Activated naive CD4-positive, alpha-beta T cell treated with anti-CD3 and anti-CD28 coated beads, Interleukin-2, amount 50 U/mL, for 16 hours (primary cell): Measurements from ENCODE around the gene PLA2G6.
"Not testable (repeated sequence)": the region's sequence is repeated elsewhere in the genome, so short reads cannot be mapped to it uniquely, and the experiment has no call there.

Experiments used
- DNase-seq: peaks from one replicate; pipeline ENCODE4 v3.0.0-alpha.2; 2020

PLA2G6 gene

GRCh38 chr22:38187413-38188212 lies 6.0 kb upstream of the PLA2G6 start:
- DNase-seq, result no peak

- DNase-seq, result no peak
Observed at GRCh38 chr22:38186429-38186828, 4.8 kb upstream of the PLA2G6 start.

- DNase-seq, result no peak
Observed at GRCh38 chr22:38184788-38185187, 3.2 kb upstream of the PLA2G6 start.

GRCh38 chr22:38180841-38181452 lies 683 bp downstream of the PLA2G6 start:
- DNase-seq, result no peak

- not testable (repeated sequence) for DNase-seq
Observed at GRCh38 chr22:38178605-38178937, 3.1 kb downstream of the PLA2G6 start.

- DNase-seq, result no peak
Observed at GRCh38 chr22:38177926-38178604, 3.6 kb downstream of the PLA2G6 start.

- not testable (repeated sequence) for DNase-seq
Observed at GRCh38 chr22:38177571-38177925, 4.1 kb downstream of the PLA2G6 start.

- no peak for DNase-seq
Observed at GRCh38 chr22:38177044-38177443, 4.6 kb downstream of the PLA2G6 start.

GRCh38 chr22:38176170-38176741 lies 5.4 kb downstream of the PLA2G6 start:
- DNase-seq, result no peak

- DNase-seq, result no peak
Observed at GRCh38 chr22:38175206-38176118, 6.2 kb downstream of the PLA2G6 start.

GRCh38 chr22:38174626-38175025 lies 7.0 kb downstream of the PLA2G6 start:
- no peak for DNase-seq

GRCh38 chr22:38173641-38173906 lies 8.1 kb downstream of the PLA2G6 start:
- DNase-seq, result no peak

- no peak for DNase-seq
Observed at GRCh38 chr22:38172832-38173640, 8.6 kb downstream of the PLA2G6 start.

GRCh38 chr22:38171927-38172831 lies 9.5 kb downstream of the PLA2G6 start:
- no peak for DNase-seq

- no peak for DNase-seq
Observed at GRCh38 chr22:38170469-38170868, 11.2 kb downstream of the PLA2G6 start.

- DNase-seq, result no peak
Observed at GRCh38 chr22:38169116-38169515, 12.5 kb downstream of the PLA2G6 start.

- no peak for DNase-seq
Observed at GRCh38 chr22:38167988-38168407, 13.6 kb downstream of the PLA2G6 start.

- no peak for DNase-seq
Observed at GRCh38 chr22:38165922-38166593, 15.6 kb downstream of the PLA2G6 start.

GRCh38 chr22:38164551-38164918 lies 17.1 kb downstream of the PLA2G6 start:
- DNase-seq, result no peak

GRCh38 chr22:38163844-38164550 lies 17.6 kb downstream of the PLA2G6 start:
- DNase-seq, result no peak
